IgD-negative memory B cell (primary cell): ENCODE measurements around the gene CD300E. TPM values are rescaled to one million over a fixed set of nuclear protein-coding genes. Genes with fewer than 3 reads are reported as not detected.
A peak's percentile ranks its signal among the peaks of the same experiment; 100 is the strongest.

Experiments used
- H3K27ac Mint-ChIP-seq, 3 donors: one replicate each; pipeline ENCODE4 v1.8.0; 2020 to 2022; ENCODE audit warnings: mild to moderate bottlenecking in 3 of 3, mixed read lengths in 3 of 3, moderate library complexity in 1 of 3
- H3K27me3 Mint-ChIP-seq: one replicate; pipeline ENCODE4 v1.8.0; 2021; ENCODE audit warnings: mixed read lengths
- H3K36me3 Mint-ChIP-seq: one replicate; pipeline ENCODE4 v1.8.0; 2020; ENCODE audit warnings: mild to moderate bottlenecking, mixed read lengths
- H3K4me1 Mint-ChIP-seq, 3 donors: one replicate each; pipeline ENCODE4 v1.8.0; 2020 to 2022; ENCODE audit warnings: mixed read lengths in 3 of 3, mild to moderate bottlenecking in 1 of 3
- H3K4me3 Mint-ChIP-seq, 4 donors: one replicate each; pipeline ENCODE4 v1.8.0; 2020 to 2022; ENCODE audit warnings: mild to moderate bottlenecking in 4 of 4, mixed read lengths in 4 of 4, moderate library complexity in 3 of 4
- H3K9me3 Mint-ChIP-seq, 3 donors: one replicate each; pipeline ENCODE4 v1.8.0; 2020 to 2021; ENCODE audit warnings: mixed read lengths in 3 of 3, mild to moderate bottlenecking in 1 of 3
- polyA plus RNA-seq: library from polyadenylated mRNA; unstranded; fragments of 300-500 nt; fragmentation: Illumina TruSeq; gene quantifications from one replicate; pipeline ENCODE4 v1.2.3, GENCODE V29; 2021

The CD300E gene
- polyA plus RNA-seq, 1 donor from 2014 or later = 0.11 TPM

DNA sequence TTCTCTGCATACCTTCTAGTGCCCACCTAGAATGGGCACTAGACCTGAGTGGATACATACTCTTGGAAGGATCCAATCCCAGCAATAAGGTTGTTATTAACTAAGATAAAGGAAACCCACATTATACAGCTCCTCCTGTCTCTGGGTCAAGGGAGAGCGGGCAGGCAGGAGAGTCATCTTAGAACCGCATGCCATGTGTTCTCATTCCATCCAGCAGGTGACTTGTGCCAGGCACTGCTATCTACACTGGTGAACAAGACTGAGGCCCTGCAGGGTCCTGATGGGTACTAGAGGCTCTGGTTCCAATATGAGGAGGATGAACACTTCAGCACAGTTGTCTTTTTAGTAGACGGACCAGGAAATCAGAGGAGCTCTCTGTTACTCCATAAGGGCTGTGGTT lies 50.4 kb downstream of the CD300E start:
- Mint-ChIP-seq H3K4me1 (peaks cover 0 to 6% (median 5%) of the 10 kb centered on the region in 3 donors), H3K27me3 (peaks cover 18% of the 10 kb centered on the region), H3K36me3 (peaks cover 2% of the 10 kb centered on the region), H3K9me3 (peaks cover 0 to 3% (median 0%) of the 10 kb centered on the region in 3 donors), H3K4me3 (no peak overlapping the region), H3K27ac (peak overlapping the region in 1 of 3 donors; percentile 40)

DNA sequence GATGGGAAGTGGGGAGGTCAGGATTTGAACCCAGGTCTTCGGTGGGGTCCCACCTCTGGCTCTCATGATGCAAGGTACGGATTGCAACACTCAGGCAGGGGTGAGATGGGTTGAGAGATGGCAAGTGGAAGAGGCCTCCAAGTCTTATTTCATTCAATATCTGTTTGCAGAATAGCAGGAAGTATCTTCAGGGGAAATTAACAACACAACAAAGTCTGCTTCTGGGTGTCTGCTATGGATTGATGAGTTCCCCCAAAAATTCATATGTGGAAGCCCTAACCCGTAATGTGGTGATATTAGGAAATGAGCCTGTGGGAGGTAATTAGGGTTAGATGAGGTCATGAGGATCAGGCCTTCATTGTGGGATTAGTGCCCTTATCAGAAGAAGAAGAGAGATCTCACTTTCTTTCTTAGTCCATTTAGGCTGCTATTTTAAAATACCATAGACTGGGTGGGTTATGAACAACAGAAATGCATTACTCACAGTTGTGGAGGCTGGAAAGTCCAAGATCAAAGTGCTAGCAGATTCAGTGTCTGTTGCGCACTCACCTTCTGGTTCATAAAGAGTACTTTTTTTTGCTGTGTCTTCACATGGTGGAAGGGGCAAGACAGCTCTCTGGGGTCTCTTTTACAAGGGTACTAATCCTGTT lies 51.8 kb downstream of the CD300E start:
- Mint-ChIP-seq H3K36me3 (no peaks in the 10 kb centered on the region), H3K27me3 (peaks cover 15% of the 10 kb centered on the region), H3K4me3 (no peak overlapping the region), H3K4me1 (peaks cover 0 to 10% (median 6%) of the 10 kb centered on the region in 3 donors), H3K9me3 (peaks cover 0 to 3% (median 0%) of the 10 kb centered on the region in 3 donors), H3K27ac (no peak overlapping the region)

GRCh38 chr17:74569020-74570003 lies 54.2 kb downstream of the CD300E start:
- no peaks in the 10 kb centered on the region for H3K36me3 Mint-ChIP-seq
- H3K9me3 Mint-ChIP-seq = peaks cover 0 to 1% (median 0%) of the 10 kb centered on the region in 3 donors
- H3K4me1 Mint-ChIP-seq = peaks cover 0 to 9% (median 0%) of the 10 kb centered on the region in 3 donors
- H3K27ac Mint-ChIP-seq = no peak overlapping the region
- no peak overlapping the region for H3K4me3 Mint-ChIP-seq
- peaks cover 12% of the 10 kb centered on the region for H3K27me3 Mint-ChIP-seq

- Mint-ChIP-seq H3K27me3 (peaks cover 17% of the 10 kb centered on the region), H3K27ac (no peak overlapping the region), H3K4me1 (peaks cover 0 to 11% (median under 1%) of the 10 kb centered on the region in 3 donors), H3K36me3 (no peaks in the 10 kb centered on the region), H3K4me3 (no peak overlapping the region), H3K9me3 (peaks cover 0 to 1% (median 0%) of the 10 kb centered on the region in 3 donors)
These were observed 55.2 kb downstream of the CD300E start for GRCh38 chr17:74568106-74568873.

DNA sequence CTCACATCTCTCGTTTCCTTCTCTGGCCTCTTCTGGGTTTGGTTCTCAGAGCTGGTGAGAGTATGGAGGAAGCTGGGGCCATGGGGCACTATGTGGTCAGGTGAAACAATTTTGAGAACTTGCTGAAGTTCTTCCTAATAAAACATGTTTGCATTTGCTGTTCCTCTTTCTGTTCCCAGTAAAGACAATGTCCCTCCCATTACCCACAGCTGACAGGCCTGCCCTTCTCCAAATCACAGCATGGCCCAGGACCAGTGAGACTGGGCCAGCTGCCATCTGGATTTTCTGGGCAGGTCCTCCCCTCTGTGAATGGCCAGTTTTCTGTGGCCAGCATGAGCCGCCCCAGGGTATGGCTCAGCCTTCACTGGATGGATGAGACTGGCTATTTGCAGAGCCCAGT lies 56.1 kb downstream of the CD300E start, which contains the start of gene CD300H:
Gene CD300H, minus strand, starts transcription at position 113 of the 400 bp plus-strand sequence.
- Mint-ChIP-seq H3K4me1 (peaks cover 0 to 11% (median 2%) of the 10 kb centered on the region in 3 donors), H3K27me3 (peaks cover 13% of the 10 kb centered on the region), H3K36me3 (no peaks in the 10 kb centered on the region), H3K27ac (no peak within 1 kb of the TSS), H3K4me3 (no peak within 1 kb of the TSS), H3K9me3 (peaks cover 0 to 1% (median 0%) of the 10 kb centered on the region in 3 donors)

DNA sequence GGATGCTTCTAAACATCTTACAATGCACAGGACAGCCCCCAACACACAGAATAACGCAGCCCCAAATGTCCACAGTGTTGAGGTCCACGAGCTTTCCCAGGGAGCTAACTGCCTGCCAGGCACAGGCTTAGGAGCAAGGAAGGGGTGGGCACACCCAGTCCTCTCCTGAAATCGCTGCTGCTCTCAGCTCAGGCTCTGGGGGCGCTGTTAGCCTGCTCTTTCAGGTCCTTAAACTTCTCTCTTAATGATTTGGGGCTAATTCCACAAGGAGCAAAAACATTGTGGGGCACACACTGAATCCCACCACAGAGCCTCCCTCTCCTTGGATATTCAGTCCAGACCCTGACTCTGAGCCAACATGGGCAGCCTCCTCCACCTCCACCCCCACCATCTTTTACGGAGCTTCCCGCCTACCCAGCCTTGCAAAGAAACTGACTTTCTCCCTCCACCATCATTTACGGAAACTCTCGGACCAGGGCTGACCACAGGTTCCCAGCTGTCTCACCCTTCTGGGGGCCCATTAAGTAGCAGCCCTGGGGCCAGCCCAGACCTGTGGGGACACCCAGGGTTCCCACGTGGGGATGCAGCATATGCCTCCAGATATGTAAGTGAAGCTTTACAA lies 57.3 kb downstream of the CD300E start:
- Mint-ChIP-seq H3K27ac (no peak overlapping the region), H3K9me3 (peaks cover 0 to 1% (median 0%) of the 10 kb centered on the region in 3 donors), H3K4me1 (peaks cover 6 to 17% (median 6%) of the 10 kb centered on the region in 3 donors), H3K27me3 (peaks cover 16% of the 10 kb centered on the region), H3K36me3 (peaks cover under 1% of the 10 kb centered on the region), H3K4me3 (no peak overlapping the region)

DNA sequence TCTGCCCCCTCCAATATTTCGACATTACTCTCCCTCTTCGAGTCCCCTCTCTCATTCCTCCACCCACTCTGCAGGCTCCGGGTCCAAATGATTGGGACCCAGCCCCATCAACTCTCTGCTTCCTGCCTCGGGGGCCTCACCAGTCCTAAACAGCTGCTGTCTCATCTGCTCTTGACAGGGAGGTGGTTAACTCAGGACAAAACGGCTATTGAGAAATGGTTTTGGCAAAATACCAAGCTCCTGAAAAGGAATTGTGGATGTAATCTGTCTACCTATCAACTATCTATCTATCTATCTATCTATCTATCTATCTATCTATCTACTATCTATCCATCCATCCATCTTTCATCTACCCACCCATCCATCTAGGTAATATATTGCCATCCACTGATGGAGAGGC lies 58.4 kb downstream of the CD300E start:
- Mint-ChIP-seq H3K27me3 (peaks cover 15% of the 10 kb centered on the region), H3K4me3 (no peak overlapping the region), H3K27ac (peak overlapping the region in 1 of 3 donors; percentile 48), H3K4me1 (peaks cover 6 to 17% (median 6%) of the 10 kb centered on the region in 3 donors), H3K9me3 (peaks cover 0 to 1% (median 0%) of the 10 kb centered on the region in 3 donors), H3K36me3 (peaks cover 3% of the 10 kb centered on the region)

- Mint-ChIP-seq H3K9me3 (peaks cover 0 to 5% (median 3%) of the 10 kb centered on the region in 3 donors), H3K27me3 (peaks cover 13% of the 10 kb centered on the region), H3K36me3 (peaks cover 5% of the 10 kb centered on the region), H3K4me3 (no peak overlapping the region), H3K27ac (no peak overlapping the region), H3K4me1 (peaks cover 11 to 27% (median 16%) of the 10 kb centered on the region in 3 donors)
These were observed 60.2 kb downstream of the CD300E start for GRCh38 chr17:74563358-74563757.

GRCh38 chr17:74561586-74561985 lies 62.0 kb downstream of the CD300E start:
- peaks cover 13 to 31% (median 22%) of the 10 kb centered on the region in 3 donors for H3K4me1 Mint-ChIP-seq
- H3K36me3 Mint-ChIP-seq = peaks cover 5% of the 10 kb centered on the region
- H3K4me3 Mint-ChIP-seq = peak overlapping the region in 1 of 4 donors; percentile 47
- peaks cover 0 to 16% (median 2%) of the 10 kb centered on the region in 3 donors for H3K9me3 Mint-ChIP-seq
- no peak overlapping the region for H3K27ac Mint-ChIP-seq
- H3K27me3 Mint-ChIP-seq = peaks cover 12% of the 10 kb centered on the region

Other genes starting within 250 kb of the CD300E start
- 0.18 TPM for gene GPRC5C, start 191.7 kb downstream of the CD300E start, polyA plus RNA-seq
- 28.0 TPM for gene CD300A, start 157.1 kb downstream of the CD300E start, polyA plus RNA-seq
- not detected for gene CD300LB, start 92.3 kb downstream of the CD300E start, polyA plus RNA-seq
- 1.6 TPM for gene CD300C, start 77.6 kb downstream of the CD300E start, polyA plus RNA-seq
- 0.61 TPM for gene CD300H, start 56.2 kb downstream of the CD300E start, polyA plus RNA-seq
- not detected for gene CD300LD, start 31.5 kb downstream of the CD300E start, polyA plus RNA-seq
- gene CD300LF, start 89.2 kb upstream of the CD300E start, polyA plus RNA-seq = not detected
- gene RAB37, start 113.5 kb upstream of the CD300E start, polyA plus RNA-seq = 76.5 TPM
- 177 TPM for gene NHERF1, start 124.9 kb upstream of the CD300E start, polyA plus RNA-seq
- 24.5 TPM for gene NAT9, start 152.6 kb upstream of the CD300E start, polyA plus RNA-seq
- gene GRIN2C, start 236.1 kb upstream of the CD300E start, polyA plus RNA-seq = not detected
- gene FDXR, start 249.3 kb upstream of the CD300E start, polyA plus RNA-seq = 5.9 TPM